ENCODE results near the gene ADPRM. TPM values are rescaled to one million over a fixed set of nuclear protein-coding genes. Genes with fewer than 3 reads are reported as not detected.

The ADPRM gene
- 10 to 100 TPM; 15.3 to 15.4 TPM for total RNA-seq

- Mint-ChIP-seq H3K27ac (peak within 1 kb of the TSS; percentile 92), H3K9me3 (no peaks in the 10 kb centered on the region), H3K4me1 (peaks cover 59% of the 10 kb centered on the region), H3K4me3 (peak within 1 kb of the TSS; percentile 94), H3K27me3 (no peaks in the 10 kb centered on the region), H3K36me3 (ENCODE audit: low read depth) (peaks cover 43% of the 10 kb centered on the region)
- peak; percentile 92 for DNase-seq
- ChIA-PET POLR2A (interaction anchor here (1.0 to 1.2 kb wide), 4 partner anchors 9 to 1300 kb away, joined by 3 to 4 read pairs (median 4); partner anchors contain the start of genes TMEM220 and ZNF18), CTCF (interaction anchor here (2.4 to 3.9 kb wide), 2 partner anchors 14 to 40 kb away, joined by 5 to 23 read pairs; no protein-coding TSS in a partner anchor)
Measured at GRCh38 chr17:10697092-10698081, at the start of gene ADPRM, which contains the start of gene SCO1. Gene ADPRM (plus strand): TSS chr17:10697594. CDS start chr17:10704927, 7,333 bp downstream. Gene SCO1 (minus strand): TSS chr17:10697533. CDS start chr17:10697507, 26 bp downstream.

DNA sequence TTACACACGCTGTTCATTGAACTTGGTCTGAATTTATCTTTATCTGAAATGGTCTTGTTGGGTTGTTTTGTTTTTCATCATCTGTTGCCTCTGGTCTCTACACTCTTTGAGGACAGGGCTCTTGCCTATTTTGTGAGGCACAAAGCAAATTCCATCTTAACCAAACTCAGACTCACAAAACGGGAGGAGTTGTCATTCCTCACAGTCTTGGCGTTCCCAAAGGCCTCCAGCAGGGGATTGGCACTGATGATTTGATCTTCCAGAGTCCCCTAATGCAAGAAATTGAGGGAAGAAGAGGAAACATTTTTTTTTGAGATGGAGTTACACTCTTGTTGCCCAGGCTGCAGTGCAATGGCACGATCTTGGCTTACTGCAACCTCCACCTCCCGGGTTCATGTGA is 49.0 kb upstream of the ADPRM start:
- ChIA-PET CTCF (interaction anchor here (4.6 kb wide), 1 partner anchor 19 kb away, joined by 41 read pairs; no protein-coding TSS in a partner anchor), POLR2A (no interaction called here)
- no peaks in the 10 kb centered on the region for H3K27me3 Mint-ChIP-seq
- no peak overlapping the region for H3K4me3 Mint-ChIP-seq
- no peaks in the 10 kb centered on the region for H3K9me3 Mint-ChIP-seq
- peaks cover 5% of the 10 kb centered on the region for H3K4me1 Mint-ChIP-seq
- DNase-seq, result no peak
- no peaks in the 10 kb centered on the region for H3K36me3 Mint-ChIP-seq (ENCODE audit: low read depth)
- no peak overlapping the region for H3K27ac Mint-ChIP-seq

- Mint-ChIP-seq H3K9me3 (no peaks in the 10 kb centered on the region), H3K4me3 (no peak overlapping the region), H3K27me3 (no peaks in the 10 kb centered on the region), H3K4me1 (peaks cover 8% of the 10 kb centered on the region), H3K27ac (no peak overlapping the region), H3K36me3 (ENCODE audit: low read depth) (no peaks in the 10 kb centered on the region)
- POLR2A ChIA-PET, result no interaction called here
- CTCF ChIA-PET, result no interaction called here
- no peak for DNase-seq
Measured at GRCh38 chr17:10648956-10649355, 48.4 kb upstream of the ADPRM start.

DNA sequence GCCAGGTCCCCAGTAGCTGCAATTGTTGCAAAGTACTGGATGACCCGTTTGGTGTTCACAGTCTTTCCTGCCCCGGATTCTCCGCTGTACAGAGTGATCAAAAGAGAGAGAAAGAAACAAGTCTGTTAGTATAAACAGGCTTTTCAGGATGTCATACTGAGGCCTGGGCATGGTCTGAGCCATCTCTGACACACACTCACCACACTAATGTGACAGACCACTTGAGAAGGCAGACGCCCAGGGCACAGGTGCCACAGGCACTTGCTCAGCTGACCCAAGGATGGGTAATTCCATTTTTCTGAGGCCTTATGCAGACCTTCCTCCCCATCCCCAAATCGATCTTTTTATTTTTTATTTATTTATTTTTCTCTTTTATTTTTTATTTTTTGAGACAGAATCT is 47.8 kb upstream of the ADPRM start:
- no peak for DNase-seq
- Mint-ChIP-seq H3K4me1 (peaks cover 8% of the 10 kb centered on the region), H3K27ac (no peak overlapping the region), H3K27me3 (no peaks in the 10 kb centered on the region), H3K36me3 (ENCODE audit: low read depth) (no peaks in the 10 kb centered on the region), H3K4me3 (no peak overlapping the region), H3K9me3 (no peaks in the 10 kb centered on the region)
- POLR2A ChIA-PET, result no interaction called here
- CTCF ChIA-PET, result no interaction called here

DNA sequence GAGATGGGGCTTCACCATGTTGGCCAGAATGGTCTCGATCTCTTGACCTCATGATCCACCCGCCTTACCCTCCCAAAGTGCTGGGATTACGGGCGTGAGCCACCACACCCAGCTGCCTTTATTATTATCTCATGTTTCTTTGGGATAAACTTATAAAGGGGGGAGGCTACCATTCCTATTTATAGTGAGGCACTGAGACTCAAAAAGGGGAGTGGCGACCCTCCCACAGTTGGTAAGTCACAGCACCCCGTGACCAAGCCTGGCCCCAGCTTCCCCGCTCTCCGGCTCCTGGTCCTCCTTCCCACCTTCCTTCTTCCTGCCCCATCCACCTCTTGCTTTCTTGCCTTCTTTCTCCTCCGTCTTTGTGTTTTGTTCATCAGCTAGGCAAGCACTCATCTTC is 45.5 kb upstream of the ADPRM start:
- Mint-ChIP-seq H3K4me1 (peaks cover 8% of the 10 kb centered on the region), H3K36me3 (ENCODE audit: low read depth) (no peaks in the 10 kb centered on the region), H3K4me3 (no peak overlapping the region), H3K27me3 (no peaks in the 10 kb centered on the region), H3K27ac (no peak overlapping the region), H3K9me3 (no peaks in the 10 kb centered on the region)
- ChIA-PET CTCF (no interaction called here), POLR2A (no interaction called here)
- no peak for DNase-seq

GRCh38 chr17:10652984-10653659 is 44.3 kb upstream of the ADPRM start:
- ChIA-PET POLR2A (interaction anchor here (1.1 kb wide), 1 partner anchor 44 kb away, joined by 3 read pairs; the partner anchor contains the start of genes ADPRM and SCO1), CTCF (interaction anchor here (1.2 kb wide), 1 partner anchor 46 kb away, joined by 3 read pairs; no protein-coding TSS in a partner anchor)
- no peaks in the 10 kb centered on the region for H3K9me3 Mint-ChIP-seq
- no peak for DNase-seq
- H3K27ac Mint-ChIP-seq, result no peak overlapping the region
- no peak overlapping the region for H3K4me3 Mint-ChIP-seq
- peaks cover 8% of the 10 kb centered on the region for H3K4me1 Mint-ChIP-seq
- no peaks in the 10 kb centered on the region for H3K36me3 Mint-ChIP-seq (ENCODE audit: low read depth)
- no peaks in the 10 kb centered on the region for H3K27me3 Mint-ChIP-seq

- POLR2A ChIA-PET, result interaction anchor here (1.1 kb wide), 1 partner anchor 44 kb away, joined by 3 read pairs; the partner anchor contains the start of genes ADPRM and SCO1
- Mint-ChIP-seq H3K27ac (no peak overlapping the region), H3K27me3 (no peaks in the 10 kb centered on the region), H3K9me3 (no peaks in the 10 kb centered on the region), H3K4me3 (no peak overlapping the region), H3K36me3 (ENCODE audit: low read depth) (no peaks in the 10 kb centered on the region), H3K4me1 (peaks cover 8% of the 10 kb centered on the region)
- no peak for DNase-seq
- CTCF ChIA-PET, result interaction anchor here (0.6 kb wide), 1 partner anchor 23 kb away, joined by 3 read pairs; no protein-coding TSS in a partner anchor
Measured at GRCh38 chr17:10653987-10654386, 43.4 kb upstream of the ADPRM start.

GRCh38 chr17:10657148-10657547 is 40.2 kb upstream of the ADPRM start, which contains the start of gene MYH3:
Gene MYH3 (minus strand): TSS chr17:10657309. CDS start chr17:10655064, 2,245 bp downstream.
- Mint-ChIP-seq H3K9me3 (no peaks in the 10 kb centered on the region), H3K4me3 (no peak within 1 kb of the TSS), H3K27ac (no peak within 1 kb of the TSS), H3K36me3 (ENCODE audit: low read depth) (no peaks in the 10 kb centered on the region), H3K4me1 (peaks cover 8% of the 10 kb centered on the region), H3K27me3 (no peaks in the 10 kb centered on the region)
- DNase-seq, result no peak
- POLR2A ChIA-PET, result no interaction called here
- CTCF ChIA-PET, result no interaction called here

DNA sequence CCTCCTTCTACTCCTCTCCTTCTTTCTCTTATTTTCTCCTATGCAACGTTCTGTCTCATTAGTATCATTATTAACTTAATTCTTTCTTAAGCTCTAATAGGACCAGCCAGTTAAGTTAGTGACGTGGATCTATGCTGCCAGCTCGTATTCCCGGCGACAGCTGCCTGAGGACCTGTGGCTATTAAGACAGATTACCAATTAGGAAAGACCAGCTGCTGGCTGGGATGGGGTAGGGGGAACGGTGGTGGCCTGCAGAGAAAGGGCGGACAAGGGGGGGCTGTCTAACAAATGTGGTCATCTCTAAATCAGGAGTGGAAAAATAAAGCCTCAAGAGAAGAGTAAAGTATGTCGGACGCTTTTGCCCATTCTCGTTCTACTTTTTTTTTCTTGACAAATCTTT is 39.5 kb upstream of the ADPRM start:
- POLR2A ChIA-PET, result no interaction called here
- no peak overlapping the region for H3K4me3 Mint-ChIP-seq
- no peaks in the 10 kb centered on the region for H3K27me3 Mint-ChIP-seq
- H3K27ac Mint-ChIP-seq, result no peak overlapping the region
- no peaks in the 10 kb centered on the region for H3K36me3 Mint-ChIP-seq (ENCODE audit: low read depth)
- no peak for DNase-seq
- no peaks in the 10 kb centered on the region for H3K9me3 Mint-ChIP-seq
- H3K4me1 Mint-ChIP-seq, result peaks cover 6% of the 10 kb centered on the region
- CTCF ChIA-PET, result no interaction called here

GRCh38 chr17:10661437-10661836 is 36.0 kb upstream of the ADPRM start:
- Mint-ChIP-seq H3K36me3 (ENCODE audit: low read depth) (no peaks in the 10 kb centered on the region), H3K27ac (no peak overlapping the region), H3K27me3 (no peaks in the 10 kb centered on the region), H3K4me3 (no peak overlapping the region), H3K9me3 (no peaks in the 10 kb centered on the region), H3K4me1 (no peaks in the 10 kb centered on the region)
- CTCF ChIA-PET, result interaction anchor here (1.0 kb wide), 1 partner anchor 14 kb away, joined by 3 read pairs; no protein-coding TSS in a partner anchor
- no peak for DNase-seq
- POLR2A ChIA-PET, result no interaction called here

GRCh38 chr17:10663231-10663630 is 34.2 kb upstream of the ADPRM start:
- ChIA-PET POLR2A (interaction anchor here (1.6 kb wide), 1 partner anchor 11 kb away, joined by 3 read pairs; no protein-coding TSS in a partner anchor), CTCF (interaction anchor here (2.5 kb wide), 1 partner anchor 17 kb away, joined by 6 read pairs; no protein-coding TSS in a partner anchor)
- Mint-ChIP-seq H3K4me3 (no peak overlapping the region), H3K9me3 (no peaks in the 10 kb centered on the region), H3K27ac (no peak overlapping the region), H3K4me1 (no peaks in the 10 kb centered on the region), H3K36me3 (ENCODE audit: low read depth) (no peaks in the 10 kb centered on the region), H3K27me3 (no peaks in the 10 kb centered on the region)
- no peak for DNase-seq

DNA sequence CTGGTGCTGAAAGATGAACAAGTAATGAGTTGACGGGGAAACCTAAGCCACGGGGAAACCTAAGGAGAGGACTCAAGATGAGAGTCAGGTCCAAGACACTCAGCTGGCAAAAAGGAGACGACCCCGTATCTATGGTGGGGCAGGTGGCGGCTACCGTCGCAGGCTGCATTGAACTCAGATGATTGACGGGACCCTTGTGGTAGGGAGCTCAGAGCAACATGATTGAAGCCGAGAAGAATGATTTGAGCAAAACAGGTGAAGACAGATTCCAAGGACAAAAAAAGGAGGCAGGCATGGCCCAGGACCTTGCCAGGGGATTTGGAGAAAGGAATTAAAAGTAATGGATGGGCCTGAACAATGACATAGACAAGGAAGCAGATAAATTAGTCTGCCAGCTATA is 32.8 kb upstream of the ADPRM start:
- no peaks in the 10 kb centered on the region for H3K36me3 Mint-ChIP-seq (ENCODE audit: low read depth)
- CTCF ChIA-PET, result interaction anchor here (1.2 to 2.5 kb wide), 2 partner anchors 18 to 35 kb away, joined by 3 to 6 read pairs; no protein-coding TSS in a partner anchor
- POLR2A ChIA-PET, result interaction anchor here (1.6 kb wide), 1 partner anchor 10 kb away, joined by 3 read pairs; no protein-coding TSS in a partner anchor
- no peak overlapping the region for H3K4me3 Mint-ChIP-seq
- H3K27me3 Mint-ChIP-seq, result no peaks in the 10 kb centered on the region
- no peak overlapping the region for H3K27ac Mint-ChIP-seq
- no peaks in the 10 kb centered on the region for H3K4me1 Mint-ChIP-seq
- DNase-seq, result no peak
- no peaks in the 10 kb centered on the region for H3K9me3 Mint-ChIP-seq

DNA sequence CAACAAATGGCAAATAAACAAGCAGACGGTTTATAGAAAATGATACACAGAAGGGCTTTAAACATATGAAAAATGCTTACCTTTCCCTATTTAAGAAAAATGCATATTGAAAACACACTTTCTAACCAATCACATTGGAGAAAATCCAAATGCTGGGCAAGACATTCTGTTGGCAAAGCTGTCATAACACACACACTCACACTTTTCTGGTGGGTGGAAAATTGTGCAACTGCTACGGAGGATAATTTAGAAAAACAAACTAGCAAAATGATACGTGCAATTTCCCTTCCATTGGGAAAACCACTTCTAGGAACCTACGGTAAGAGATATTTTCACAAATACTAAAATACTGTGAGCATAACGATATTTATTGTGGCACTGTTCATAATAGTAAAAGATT is 30.5 kb upstream of the ADPRM start:
- ChIA-PET POLR2A (no interaction called here), CTCF (interaction anchor here (0.7 kb wide), 1 partner anchor 45 kb away, joined by 3 read pairs; no protein-coding TSS in a partner anchor)
- Mint-ChIP-seq H3K27me3 (no peaks in the 10 kb centered on the region), H3K36me3 (ENCODE audit: low read depth) (no peaks in the 10 kb centered on the region), H3K9me3 (no peaks in the 10 kb centered on the region), H3K27ac (no peak overlapping the region), H3K4me3 (no peak overlapping the region), H3K4me1 (no peaks in the 10 kb centered on the region)
- no peak for DNase-seq

Measured in activated CD4-positive, alpha-beta memory T cell treated with anti-CD3 and anti-CD28 coated beads, Interleukin-2, amount 10 ng/mL, durations not matched to agents 7 days and 5 days (primary cell).